Endothelial cell of hepatic sinusoid (primary cell): ENCODE results near the gene DDTL.

Source experiments
- in situ Hi-C: cut with HindIII; loops from 2 replicates; pipeline ENCODE4 v1.10.0; 2017; ENCODE audit warnings: low sequenced_read_pairs

Gene DDTL

DNA sequence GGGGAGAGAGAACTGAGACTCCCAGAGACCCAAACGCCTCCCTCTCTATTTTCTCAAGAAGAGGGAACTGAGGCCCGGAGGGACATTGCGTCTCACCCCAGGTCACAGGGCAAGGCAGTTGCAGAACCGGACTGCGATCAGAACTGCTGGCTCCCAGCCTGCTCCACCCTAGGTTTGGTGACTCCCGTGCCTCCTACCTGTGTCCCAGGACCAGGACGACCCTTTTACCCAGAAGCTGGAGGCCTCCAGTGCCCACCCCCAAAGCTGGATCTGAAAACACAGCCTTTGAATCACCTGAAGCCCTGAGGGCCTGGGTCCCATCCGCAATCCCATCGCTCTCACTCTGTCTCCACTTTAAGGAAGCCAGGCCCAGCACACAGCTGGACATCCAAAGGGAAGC is 37.2 kb downstream of the DDTL start:
- in situ Hi-C loops: loop anchor here (10.0 kb wide), 1 partner anchor 151 kb away; no protein-coding TSS in a partner anchor

DNA sequence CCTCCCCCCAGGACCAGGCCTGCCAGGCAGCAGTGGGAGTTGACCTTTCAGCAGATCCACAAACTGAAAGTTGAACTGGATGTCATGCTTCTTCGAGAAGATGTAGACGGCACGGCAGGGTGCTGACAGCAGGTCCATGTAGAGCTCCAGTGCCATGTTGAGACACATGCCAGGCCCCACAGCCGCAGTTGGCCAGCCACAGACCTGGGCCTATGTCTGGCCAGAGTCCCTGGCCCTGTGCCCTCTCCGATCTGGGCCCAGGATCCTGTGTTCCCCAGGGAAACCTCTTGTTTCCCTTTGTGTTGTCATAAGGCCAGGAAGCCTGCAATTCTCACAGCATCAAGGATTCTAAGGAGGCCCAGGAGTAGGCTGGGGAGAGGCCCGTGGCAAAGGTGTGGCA is 38.5 kb downstream of the DDTL start, which contains the start of gene GSTT4:
GSTT4 (minus strand) TSS at position 253 of the 400 bp plus-strand sequence; CDS start at position 156, 97 bp downstream.
- in situ Hi-C loops: loop anchor here (10.0 kb wide), 1 partner anchor 150 kb away; no protein-coding TSS in a partner anchor

DNA sequence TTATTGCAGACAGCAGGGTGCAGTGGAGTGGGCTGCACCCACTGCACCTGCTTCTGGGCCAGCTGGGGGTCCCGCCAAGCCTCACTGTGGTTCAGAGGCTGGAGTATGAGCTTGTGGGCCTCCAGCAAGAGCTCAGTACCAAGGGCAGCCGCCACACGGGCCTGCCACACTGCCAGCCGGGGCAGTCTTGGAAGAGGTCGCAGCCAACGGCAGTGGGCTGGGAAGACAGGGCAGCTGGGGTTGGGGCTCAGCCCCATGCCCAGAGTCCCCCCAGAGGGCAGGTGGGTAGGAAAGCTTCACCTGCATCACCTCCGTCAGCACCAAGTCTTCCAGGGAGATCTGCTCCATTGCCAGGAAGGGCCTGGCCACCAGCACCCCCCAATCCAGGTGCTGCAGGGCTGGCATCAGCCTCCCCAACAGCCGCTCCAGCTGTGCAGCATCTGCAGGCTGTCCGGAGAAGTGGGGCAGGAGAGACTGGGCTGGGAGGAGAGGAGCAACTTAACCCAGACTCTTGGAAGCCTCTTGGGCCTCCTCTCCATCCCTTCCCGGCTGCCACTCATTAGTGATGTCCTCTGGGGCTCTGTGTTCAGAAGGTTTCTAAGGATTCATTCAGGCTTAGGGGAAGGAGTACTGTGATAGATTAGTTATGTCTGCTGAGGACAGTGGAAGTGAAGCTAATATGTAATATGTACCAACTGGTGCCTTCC is 39.7 kb downstream of the DDTL start:
- in situ Hi-C loops: loop anchor here (10.0 kb wide), 1 partner anchor 148 kb away; no protein-coding TSS in a partner anchor

DNA sequence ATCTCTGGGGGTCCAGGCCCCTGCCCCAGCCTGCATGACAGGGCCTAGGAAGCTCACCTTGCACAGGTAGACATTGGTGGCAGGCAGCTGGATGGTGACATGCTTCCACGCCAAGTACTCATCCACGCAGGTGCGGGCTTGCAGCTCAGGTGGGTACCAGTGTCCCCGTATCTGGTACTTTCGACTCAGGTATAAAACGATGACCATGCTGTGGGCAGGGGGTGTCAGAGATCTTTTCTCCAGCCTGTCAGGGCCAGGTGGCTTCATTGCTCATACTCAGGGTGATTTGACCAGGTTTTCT is 40.2 kb downstream of the DDTL start:
- in situ Hi-C loops: loop anchor here (10.0 kb wide), 1 partner anchor 148 kb away; no protein-coding TSS in a partner anchor

DNA sequence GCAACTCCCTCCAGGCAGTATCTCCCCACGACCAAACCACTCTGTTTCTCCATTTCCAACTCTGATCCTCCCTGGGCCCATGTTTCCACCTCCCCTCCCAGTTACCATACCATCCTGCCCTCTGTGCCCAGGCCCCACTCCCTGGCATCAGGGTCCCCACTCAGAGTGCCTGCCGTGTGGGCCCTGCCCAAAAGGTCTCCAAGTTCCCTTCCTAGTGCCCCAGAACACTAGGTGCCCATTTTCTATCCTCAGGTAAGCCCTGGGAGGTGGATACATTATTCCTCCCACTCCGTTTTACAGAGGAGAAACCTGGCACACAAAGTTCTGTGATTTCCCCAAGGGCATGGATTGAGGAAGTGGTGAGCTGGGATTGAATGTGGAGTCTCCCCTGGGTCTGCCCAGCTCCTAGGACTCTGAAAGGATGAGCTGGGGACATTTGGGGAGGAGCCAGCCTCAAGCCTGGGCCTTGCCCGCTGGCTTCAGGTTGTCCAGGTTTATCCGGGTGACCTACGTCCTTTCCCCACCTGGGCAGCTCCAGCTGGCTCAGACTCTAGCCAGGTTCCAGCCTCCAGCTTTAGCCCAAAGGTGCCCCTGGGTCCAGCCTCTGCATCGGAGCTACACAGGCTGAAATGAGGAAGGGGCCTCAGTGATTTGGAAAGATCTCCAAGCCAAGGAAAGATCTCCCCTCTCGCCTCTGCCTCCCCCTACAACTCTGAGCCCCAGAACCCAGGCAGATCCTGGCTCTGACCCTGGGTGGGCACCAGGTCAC is 40.7 kb downstream of the DDTL start:
- in situ Hi-C loops: loop anchor here (10.0 kb wide), 1 partner anchor 147 kb away; no protein-coding TSS in a partner anchor

DNA sequence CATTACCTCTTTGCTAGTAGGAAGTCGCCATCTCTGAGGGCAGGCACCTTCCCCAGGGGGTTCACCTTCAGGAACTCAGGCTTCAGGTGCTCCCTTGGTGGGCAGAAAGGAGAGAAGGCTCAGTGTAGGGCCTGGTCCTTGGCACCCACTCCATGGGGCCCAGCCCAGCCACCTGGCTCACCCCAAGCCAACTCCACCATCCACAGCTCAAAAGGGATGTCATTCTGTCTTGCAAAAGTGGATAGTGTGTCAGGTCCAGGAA is 41.3 kb downstream of the DDTL start:
- in situ Hi-C loops: loop anchor here (10.0 kb wide), 1 partner anchor 147 kb away; no protein-coding TSS in a partner anchor

DNA sequence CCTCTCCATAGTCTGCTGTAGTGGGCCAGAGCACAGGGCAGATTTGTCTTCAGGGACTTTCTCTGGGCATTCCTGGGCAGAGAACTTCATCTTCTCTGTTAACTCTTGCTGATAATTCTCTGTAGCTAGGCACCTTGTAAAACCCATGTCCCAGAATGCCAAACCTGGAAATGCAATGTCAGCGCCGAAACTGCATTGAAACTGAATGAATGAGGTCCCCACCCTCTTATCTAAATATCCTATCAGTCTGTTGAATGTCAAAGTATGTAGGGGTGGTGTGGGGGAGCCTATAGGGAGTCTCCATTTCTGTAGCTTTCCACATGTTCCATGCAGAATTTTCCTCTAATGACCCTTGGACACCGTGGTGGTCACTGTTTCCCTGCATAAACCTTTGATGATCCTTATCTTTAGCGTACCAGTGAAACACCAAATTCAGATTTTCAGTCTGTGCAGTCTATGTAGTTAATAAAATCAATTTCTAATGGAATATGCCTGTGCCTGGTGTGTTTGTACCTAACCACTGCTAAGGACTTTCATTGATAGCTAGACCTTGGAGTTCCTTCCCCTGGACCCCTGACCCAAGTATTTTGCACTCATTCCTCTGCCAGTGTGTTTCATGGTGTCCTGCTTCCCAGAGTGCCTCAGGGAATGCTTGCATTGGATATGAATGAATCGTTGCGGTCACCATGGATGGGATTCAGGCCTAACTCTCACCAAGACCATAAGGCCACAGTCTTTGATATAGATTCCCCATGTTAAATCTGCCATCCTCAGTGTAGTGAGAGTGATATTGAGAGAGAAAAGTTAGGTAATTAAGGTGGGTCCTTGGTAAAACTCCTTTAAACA is 41.9 kb downstream of the DDTL start:
- in situ Hi-C loops: loop anchor here (10.0 kb wide), 1 partner anchor 146 kb away; no protein-coding TSS in a partner anchor

DNA sequence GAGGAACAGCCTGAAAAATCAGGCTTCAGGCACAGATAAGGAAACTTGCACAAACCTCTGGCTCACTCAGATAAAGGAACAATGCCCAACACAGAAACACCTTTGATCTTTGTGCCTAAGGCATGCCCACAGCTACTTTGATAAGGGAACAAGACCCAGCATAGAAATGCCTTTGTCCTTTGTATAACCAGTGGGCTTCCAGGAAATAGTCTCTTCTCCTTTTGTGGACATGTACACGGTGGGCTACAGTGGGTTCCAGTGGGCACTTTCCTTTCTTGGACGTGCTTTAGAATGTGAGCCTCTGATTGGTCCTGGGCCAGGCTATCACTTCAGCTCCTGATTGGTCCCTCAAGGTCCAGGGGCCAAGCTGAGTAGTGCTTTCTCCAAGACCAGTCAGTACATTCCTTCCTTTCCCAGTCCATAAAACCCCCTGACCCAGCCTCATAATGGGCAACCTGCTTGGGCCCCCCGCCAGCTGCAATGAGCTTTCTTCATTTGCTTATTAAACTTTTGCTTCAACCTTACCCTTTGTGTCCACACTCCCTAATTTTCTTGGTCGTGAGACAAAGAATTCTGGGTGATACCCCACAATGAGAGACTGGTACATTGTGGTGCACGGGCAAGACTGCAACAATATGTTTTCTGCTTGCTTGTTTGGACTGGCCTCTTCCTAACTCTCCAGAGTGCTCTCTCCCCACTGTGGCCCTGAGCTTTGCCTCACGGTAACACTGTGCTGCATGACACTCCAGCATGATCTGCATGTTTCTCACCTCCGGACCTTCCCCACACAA is 42.7 kb downstream of the DDTL start:
- in situ Hi-C loops: loop anchor here (10.0 kb wide), 1 partner anchor 145 kb away; no protein-coding TSS in a partner anchor

DNA sequence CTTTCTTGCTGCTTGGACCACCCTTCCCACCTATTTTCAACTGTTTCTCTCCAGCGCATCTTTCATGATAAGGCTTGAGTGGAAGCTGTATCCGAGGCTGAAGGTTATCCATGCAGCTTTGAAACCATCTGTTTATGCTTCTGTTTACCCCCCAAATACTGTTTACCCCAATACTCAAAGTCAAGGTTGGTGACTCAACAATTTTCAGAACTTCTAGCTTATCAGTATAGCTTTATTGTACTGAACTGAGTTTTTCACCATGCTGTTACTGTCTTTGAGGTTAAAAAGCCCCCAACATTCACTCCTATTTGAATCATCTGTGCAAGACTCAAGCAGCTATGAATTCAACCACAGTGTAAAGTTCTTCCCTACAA is 43.3 kb downstream of the DDTL start:
- in situ Hi-C loops: no loop called here

DNA sequence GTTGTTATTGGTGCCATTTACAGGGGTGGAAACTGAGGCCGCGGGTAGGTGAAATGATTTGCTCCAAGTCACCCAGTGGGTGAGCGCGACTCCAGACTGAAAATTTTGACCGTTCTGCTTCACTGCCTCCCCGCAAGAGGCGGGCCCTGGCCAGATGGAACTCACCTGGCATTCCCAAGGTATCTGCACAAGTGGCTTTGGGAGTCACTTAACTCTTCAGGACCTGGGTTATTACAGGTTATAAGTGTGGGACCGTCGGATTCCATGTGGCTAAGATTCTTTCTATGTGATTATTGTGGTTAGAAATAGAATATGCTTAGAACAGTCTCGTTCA is 45.0 kb downstream of the DDTL start:
- in situ Hi-C loops: no loop called here

DNA sequence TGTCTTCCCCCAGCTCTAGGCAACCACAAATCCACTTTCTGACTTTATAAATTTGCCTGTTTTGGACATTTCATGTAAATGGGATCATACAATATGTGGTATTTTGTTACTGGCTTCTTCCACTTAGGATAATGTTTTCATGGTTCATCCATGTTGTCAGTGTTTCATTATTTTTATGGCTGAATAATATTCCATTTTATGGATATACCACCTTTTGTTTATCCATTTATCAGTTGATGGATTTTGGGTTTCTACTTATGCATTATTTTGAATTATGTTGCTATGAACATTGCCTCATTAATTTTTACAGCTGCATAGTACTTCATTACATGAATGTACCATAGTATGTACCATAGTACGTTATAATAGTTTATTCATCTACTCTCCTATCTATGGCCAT is 49.5 kb downstream of the DDTL start:
- in situ Hi-C loops: no loop called here

DNA sequence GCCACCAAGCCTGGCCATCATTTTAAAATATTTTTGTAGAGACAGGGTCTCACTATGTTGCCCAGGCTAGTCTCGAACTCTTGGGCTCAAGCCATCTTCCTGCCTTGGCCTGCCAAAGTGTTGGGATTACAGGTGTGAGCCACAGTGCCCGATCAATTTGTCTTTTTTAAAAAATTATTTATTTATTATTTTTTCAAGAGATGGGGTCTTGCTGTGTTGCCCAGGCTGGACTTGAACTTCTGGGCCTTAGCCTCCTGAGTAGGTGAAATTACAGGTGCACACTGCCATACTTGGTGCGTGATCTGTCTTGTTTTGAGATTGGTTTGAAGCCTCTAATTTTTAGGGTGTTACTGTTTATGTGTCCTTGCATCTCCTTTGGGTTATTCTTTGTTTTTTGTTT is 54.6 kb downstream of the DDTL start:
- in situ Hi-C loops: no loop called here
